Measurements from ENCODE around the gene ONECUT1.

- TF ChIP-seq CTCF (IDR thresholded peaks at IDR 0.05) (no peak), POLR2A (IDR thresholded peaks at IDR 0.05) (no peak)
Measured at GRCh38 chr15:52710050-52710707, 80.0 kb downstream of the ONECUT1 start.

Data from esophagus squamous epithelium (tissue), 4 donors.